GM12892 (cell line): ENCODE data around the gene IL13RA2. TPM values are rescaled to one million over a fixed set of nuclear protein-coding genes. Genes with fewer than 3 reads are reported as not detected.

ENCODE experiments used
- DNase-seq: peaks from one replicate; pipeline ENCODE4 v3.0.0; 2011; ENCODE audit not compliant: insufficient read length
- FAIRE-seq: peaks from 2 replicates; lab custom pipeline; 2011; peaks lifted over from hg19 to GRCh38; lab: Jason Lieb, UNC
- POLR2A ChIP-seq: IDR thresholded peaks from 2 replicates; pipeline ENCODE4 v1.6.1; 2011; ENCODE audit warnings: low read depth, low read length, control low read depth
- POLR2AphosphoS5 ChIP-seq: IDR thresholded peaks from 2 replicates; pipeline ENCODE4 v1.6.1; 2011; ENCODE audit warnings: low read depth, low read length, control low read depth
- TAF1 ChIP-seq: IDR thresholded peaks from 2 replicates; pipeline ENCODE4 v1.6.1; 2011; ENCODE audit warnings: low read depth, mild to moderate bottlenecking, control low read depth, low read length, borderline replicate concordance
- polyA plus RNA-seq: library from polyadenylated mRNA; unstranded; fragments of >200 nt; gene quantifications from one replicate; pipeline ENCODE4 v1.2.1, GENCODE V29; 2012; ENCODE audit warnings: missing spikeins, inconsistent platforms; ENCODE audit not compliant: missing spikeins

The IL13RA2 gene, protein sequence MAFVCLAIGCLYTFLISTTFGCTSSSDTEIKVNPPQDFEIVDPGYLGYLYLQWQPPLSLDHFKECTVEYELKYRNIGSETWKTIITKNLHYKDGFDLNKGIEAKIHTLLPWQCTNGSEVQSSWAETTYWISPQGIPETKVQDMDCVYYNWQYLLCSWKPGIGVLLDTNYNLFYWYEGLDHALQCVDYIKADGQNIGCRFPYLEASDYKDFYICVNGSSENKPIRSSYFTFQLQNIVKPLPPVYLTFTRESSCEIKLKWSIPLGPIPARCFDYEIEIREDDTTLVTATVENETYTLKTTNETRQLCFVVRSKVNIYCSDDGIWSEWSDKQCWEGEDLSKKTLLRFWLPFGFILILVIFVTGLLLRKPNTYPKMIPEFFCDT
- not detected for polyA plus RNA-seq

DNA sequence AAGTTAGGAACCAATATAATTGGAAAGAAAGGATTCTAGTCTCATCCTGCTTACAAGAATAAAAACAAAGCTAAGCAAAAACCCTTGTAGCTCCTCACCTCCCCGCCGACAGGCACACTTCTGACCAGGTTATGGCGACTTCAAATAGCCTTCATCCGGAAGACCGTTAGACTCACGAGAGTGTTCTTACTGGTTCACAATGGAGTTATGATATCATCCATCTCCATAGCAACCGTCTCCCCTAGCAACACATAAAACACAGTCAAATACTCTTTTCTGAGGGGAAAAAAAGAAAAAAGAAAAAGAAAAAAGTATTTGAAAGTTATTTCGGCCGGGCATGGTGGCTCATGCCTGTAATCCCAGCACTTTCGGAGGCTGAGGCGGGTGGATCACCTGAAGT, at the start of gene IL13RA2:
IL13RA2 (minus strand) TSS at position 162 of the 400 bp plus-strand sequence. CDS start 347 bp downstream, outside the sequence.
- no peak for FAIRE-seq
- DNase-seq: no peak
- TF ChIP-seq TAF1: no peak
- no peak for TF ChIP-seq POLR2AphosphoS5
- no peak for TF ChIP-seq POLR2A

DNA sequence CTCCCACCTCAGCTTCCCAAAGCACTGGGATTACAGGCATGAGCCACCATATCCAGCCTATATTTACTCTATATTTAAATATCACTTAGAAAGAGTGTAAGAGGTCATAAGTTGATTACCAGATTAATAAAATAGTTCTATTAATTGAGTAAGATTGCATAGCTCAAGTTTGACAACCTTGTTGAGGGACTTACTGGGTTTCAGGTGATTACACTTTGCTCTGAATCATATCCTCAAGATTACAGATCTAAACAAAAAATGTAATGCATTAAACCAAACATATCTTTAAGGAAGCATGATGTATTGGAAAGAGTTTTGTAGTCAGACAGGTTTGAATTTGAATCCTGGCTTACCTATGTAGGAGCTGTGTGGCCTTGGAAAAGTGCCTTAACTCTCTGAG, 47.9 kb upstream of the IL13RA2 start:
- TF ChIP-seq POLR2A: no peak
- TF ChIP-seq TAF1: no peak
- no peak for TF ChIP-seq POLR2AphosphoS5
- FAIRE-seq (no peak), DNase-seq (no peak)

DNA sequence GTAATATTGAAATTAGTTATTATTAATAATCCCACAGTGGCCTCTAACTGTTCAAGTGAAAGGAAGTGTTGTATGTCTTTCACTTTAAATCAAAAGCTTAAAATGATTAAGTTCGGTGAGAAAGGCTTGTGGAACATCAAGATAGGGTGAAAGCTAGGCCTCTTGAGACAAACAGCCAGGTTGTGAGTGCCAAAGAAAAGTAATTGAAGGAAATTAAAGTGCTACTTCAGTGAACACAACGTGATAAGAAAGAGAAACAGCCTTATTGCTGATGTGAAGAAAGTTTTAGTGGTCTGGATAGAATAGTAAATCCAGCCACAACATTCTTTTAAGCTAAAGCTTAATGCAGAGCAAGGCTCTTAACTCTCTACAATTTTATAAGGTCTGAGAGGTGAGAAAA, 42.6 kb upstream of the IL13RA2 start:
- TF ChIP-seq POLR2AphosphoS5: no peak
- no peak for TF ChIP-seq TAF1
- no peak for TF ChIP-seq POLR2A
- DNase-seq: no peak
- no peak for FAIRE-seq

DNA sequence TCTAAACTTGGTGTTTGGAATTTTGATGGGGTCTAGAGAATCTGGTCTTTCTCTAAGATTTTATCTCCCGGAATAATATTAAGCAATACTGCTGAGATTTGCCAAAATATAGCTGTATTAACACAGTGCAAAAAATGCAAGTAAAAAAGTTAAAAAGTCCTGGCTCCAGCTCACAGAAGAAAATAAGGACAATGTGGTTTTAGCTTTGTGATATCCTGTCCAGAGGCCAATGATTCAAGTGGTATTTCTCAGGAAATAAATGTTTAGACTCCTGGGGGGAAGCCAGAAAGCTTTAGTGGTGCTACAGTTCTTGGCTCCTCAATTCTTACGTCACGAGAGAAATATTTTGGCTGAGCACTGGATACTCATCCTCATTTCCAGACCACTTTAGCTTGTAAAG, 40.9 kb upstream of the IL13RA2 start:
- DNase-seq (no peak), FAIRE-seq (no peak)
- no peak for TF ChIP-seq TAF1
- TF ChIP-seq POLR2A: no peak
- TF ChIP-seq POLR2AphosphoS5: no peak

DNA sequence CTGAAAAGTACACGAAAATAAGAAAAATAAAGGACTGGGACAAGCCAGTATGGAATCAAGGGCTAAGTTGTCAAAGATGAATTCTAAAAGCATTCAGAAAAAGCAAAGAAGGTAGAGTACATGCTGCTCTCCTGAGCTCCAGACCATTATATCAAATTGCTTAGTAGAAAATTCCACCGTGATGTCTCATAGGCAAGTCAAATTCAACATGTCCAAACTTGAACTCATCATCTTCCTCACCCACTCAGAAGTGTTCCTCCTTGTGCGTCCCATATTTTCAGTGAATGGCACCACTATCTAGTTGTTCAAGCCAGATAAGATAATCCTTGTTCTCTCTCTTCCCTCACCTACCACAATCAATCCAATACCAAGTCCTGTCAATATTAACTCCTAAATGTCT, 37.5 kb upstream of the IL13RA2 start:
- DNase-seq: no peak
- FAIRE-seq: no peak
- no peak for TF ChIP-seq POLR2AphosphoS5
- TF ChIP-seq TAF1: no peak
- TF ChIP-seq POLR2A: no peak

DNA sequence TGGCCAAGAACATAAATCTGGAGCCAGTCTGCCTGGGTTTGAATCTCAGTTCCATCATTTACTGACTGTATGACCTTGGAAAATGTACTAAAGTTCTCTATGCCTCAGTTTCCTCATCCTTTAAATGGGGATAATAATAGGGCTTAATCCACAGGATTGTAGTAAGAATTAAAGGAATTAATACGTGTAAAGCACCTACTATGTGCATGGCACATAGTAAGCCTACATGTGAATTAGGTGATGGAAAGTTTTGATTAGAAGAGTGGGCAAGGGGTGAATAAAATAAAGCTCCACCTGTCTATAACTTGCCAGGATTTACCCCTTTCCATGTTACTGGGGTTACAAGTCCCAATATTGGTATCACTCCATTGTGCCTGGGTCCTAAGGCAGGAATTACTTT, 35.8 kb upstream of the IL13RA2 start:
- FAIRE-seq (no peak), DNase-seq (no peak)
- no peak for TF ChIP-seq TAF1
- TF ChIP-seq POLR2A: no peak
- TF ChIP-seq POLR2AphosphoS5: no peak

DNA sequence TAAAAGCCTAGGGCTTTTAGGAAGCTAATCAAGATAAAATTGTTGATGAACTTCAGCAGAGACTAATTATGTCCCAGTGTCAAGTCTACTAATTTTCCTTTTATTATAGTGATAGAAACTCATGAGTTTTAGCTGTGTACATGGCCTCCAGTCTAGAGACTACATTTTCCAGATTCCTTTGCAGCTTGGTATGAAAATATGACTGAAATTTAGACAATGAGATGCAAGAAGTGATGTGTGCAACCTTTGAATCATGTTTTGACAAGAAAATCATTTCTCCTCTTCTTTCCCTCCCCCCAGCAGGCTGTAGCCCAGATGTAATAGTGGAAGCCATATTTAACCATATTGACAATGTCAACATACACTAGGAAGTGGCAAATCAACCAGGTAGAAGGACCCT, 30.3 kb upstream of the IL13RA2 start:
- TF ChIP-seq POLR2A (no peak), POLR2AphosphoS5 (no peak), TAF1 (no peak)
- FAIRE-seq: no peak
- DNase-seq: no peak

DNA sequence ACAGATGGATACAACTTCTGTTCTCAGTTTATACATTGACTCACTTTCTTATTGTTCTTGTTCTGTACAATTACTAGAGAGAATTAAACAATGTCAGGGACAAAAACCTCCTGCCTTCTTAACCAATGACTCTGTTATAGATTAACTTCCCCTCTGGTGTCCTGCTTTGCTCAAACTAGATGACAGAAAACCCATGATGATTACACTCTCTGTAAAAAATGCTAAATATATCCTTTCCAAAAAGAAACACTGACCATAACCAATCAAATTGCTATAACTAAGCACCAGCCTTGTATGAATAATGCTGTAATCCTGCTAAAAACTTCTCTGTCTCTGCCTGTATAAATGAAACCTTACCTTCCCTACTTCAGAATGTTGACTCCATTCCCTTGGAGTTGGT, 29.8 kb upstream of the IL13RA2 start:
- TF ChIP-seq TAF1 (no peak), POLR2AphosphoS5 (no peak), POLR2A (no peak)
- FAIRE-seq: no peak
- DNase-seq: no peak

DNA sequence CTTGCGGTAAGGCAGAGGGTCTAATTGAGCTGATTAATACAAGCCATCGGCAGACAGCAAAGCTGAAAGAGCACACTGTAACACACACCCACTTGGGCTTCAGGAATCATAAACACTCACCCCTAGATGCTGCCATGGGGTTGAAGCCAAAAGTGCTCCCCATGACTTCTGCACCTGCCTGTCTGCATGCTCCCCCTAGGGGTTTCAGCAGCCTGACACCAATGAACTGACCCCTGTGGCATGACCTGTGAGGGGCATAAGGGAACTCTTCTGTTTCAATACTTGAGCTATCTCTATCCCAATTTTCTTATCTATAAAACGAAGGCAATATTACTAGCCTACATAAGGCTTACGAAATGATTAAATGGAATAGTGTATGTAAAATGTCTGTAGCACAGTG, 23.0 kb upstream of the IL13RA2 start:
- FAIRE-seq (no peak), DNase-seq (no peak)

DNA sequence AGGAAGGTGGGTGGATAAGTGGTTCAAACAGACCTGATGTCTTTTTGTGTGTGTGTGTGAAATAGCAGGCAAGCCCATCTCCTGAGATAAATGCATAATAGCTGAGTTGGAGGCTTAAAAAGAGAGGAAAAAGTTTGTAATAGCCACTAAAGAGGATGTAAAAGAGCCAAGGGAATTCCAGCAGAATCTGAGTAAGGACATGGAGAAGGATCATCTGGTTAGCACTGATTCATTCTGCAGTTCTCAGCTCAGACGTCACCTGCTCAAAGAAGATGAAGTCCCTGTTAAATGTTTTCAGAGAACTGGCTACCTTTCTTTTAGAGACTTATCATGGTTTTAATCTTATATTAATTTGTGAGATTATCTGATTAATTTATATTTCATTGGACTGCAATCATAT, 21.0 kb upstream of the IL13RA2 start:
- no peak for TF ChIP-seq POLR2A
- no peak for TF ChIP-seq TAF1
- TF ChIP-seq POLR2AphosphoS5: no peak
- DNase-seq: no peak
- FAIRE-seq: no peak

More for the DNA sequence above, 23.0 kb upstream of the IL13RA2 start:
- TF ChIP-seq TAF1 (no peak), POLR2A (no peak), POLR2AphosphoS5 (no peak)

DNA sequence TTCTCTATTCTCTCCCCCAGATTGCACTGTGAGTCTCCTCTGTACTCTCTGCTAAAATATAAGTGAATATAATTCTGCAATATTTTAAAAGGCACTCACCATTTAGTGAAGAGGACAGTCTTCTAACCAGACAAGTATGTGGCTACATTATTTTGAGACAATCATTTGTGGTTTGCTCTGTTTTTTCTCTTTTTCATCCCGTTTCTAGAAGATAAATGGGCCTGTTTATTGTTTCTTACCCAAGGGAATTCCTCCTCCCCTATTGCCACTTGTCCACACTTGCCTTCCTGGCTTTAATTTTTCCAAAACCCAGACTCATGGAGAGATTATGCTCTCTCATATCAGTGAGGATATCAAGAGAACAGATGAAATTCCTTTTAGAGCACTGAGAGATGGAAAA, 18.6 kb upstream of the IL13RA2 start:
- no peak for DNase-seq
- FAIRE-seq: no peak

DNA sequence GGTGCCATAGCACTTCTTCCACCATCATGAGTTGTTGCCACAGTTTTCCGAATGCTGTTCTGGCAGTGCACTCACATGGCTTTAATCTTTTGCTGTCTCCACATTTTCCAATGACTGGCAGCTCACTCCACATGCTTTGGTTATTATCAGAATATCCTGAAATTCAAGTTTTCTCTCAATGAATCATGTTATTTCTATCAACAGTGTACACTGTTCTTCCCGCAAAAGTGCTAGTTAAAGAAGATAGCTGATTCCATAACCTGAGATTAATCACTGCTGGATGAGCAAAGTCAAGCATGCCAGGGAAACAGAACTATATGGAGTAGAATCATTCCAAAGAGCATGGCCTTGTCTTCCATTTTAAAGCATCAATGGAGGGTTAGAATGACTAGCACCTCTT, 14.6 kb upstream of the IL13RA2 start:
- FAIRE-seq: no peak
- TF ChIP-seq POLR2AphosphoS5 (no peak), POLR2A (no peak), TAF1 (no peak)
- no peak for DNase-seq

More for the DNA sequence above, 18.6 kb upstream of the IL13RA2 start:
- TF ChIP-seq POLR2A (no peak), POLR2AphosphoS5 (no peak), TAF1 (no peak)

DNA sequence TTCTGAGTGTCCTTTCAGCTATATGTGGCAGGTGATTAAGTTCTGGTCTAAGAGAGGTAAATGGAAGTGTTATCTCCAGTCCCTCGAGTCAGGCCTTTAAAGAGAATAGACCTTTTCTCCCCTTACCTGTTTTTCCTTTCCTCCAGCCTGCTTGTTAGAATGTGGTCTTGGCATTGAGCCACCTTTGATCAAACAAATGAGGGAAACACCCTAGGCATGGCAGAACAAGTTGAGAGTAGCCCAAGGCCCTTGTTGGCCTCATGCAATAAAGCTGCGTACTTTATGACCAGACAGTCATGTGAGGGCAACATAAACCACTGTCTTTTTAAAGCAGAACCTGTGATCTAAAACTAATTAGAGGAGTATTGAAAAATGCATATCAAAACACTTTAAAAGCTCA, 13.2 kb upstream of the IL13RA2 start:
- TF ChIP-seq TAF1 (no peak), POLR2AphosphoS5 (no peak), POLR2A (no peak)
- no peak for FAIRE-seq
- DNase-seq: no peak
